GM21360 (cell line): ENCODE results near the gene KPNA4.
"Not testable (repeated sequence)": the region's sequence is repeated elsewhere in the genome, so short reads cannot be mapped to it uniquely, and the experiment has no call there.

Experiments used
- ATAC-seq: cut with Tn5 transposase; IDR thresholded peaks from one replicate; pipeline ENCODE4 v1.9.1; 2021; ENCODE audit warnings: mild to moderate bottlenecking, moderate library complexity; ENCODE audit not compliant: unreplicated experiment

KPNA4 gene

DNA sequence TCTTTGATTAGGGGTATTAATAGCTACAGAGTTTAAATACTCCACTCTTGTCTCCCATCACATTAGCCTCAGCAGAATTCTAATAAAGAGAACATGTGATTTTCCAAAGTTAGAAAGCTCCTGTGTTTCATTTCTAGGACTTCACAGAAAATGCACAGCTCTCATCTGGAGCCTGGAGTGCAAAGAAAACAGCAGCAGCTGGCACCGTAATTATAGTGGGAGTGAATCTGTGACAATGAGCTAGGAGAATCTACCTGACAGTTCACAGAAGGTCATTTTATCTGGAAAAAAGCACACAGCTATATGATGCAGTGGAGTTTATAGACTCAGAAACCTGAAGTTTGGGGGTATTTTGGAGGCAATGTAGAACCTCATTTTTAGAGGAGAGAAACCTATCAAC is 110.4 kb downstream of the KPNA4 start:
- no peak for ATAC-seq

DNA sequence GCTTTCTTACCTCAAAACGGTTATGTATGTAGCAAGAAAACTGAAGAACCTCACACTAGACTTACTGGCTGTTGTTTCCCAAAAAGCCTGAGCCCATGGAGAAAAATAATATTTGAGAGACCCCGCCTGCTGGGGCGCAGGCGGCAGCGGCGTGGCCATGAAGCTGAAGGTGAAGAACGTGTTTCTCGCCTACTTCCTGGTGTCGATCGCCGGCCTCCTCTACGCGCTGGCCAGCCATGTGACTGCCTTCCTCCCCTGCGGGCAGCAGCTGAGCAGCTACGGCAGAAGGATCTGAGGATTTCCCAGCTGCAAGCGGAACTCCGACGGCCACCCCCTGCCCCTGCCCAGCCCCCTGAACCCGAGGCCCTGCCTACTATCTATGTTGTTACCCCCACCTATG is 113.1 kb downstream of the KPNA4 start:
- not testable (repeated sequence) for ATAC-seq

DNA sequence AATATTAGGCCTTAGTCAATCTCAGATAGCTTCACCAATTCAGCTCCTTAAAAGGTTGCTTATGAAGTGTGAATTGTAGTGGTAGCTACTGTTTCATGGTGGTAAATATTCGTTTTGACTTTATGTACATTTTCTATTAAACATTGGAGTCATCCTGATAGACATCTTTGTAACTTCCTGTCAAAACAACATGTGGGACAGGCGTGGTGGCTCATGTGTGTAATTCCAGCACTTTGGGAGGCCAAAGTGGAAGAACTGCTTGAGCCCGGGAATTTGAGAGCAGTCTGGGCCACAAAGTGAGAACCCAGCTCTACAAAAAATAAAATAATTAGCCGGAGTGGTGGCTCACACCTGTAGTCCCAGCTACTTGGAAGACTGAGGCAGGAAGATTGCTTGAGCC is 113.8 kb downstream of the KPNA4 start:
- no peak for ATAC-seq

DNA sequence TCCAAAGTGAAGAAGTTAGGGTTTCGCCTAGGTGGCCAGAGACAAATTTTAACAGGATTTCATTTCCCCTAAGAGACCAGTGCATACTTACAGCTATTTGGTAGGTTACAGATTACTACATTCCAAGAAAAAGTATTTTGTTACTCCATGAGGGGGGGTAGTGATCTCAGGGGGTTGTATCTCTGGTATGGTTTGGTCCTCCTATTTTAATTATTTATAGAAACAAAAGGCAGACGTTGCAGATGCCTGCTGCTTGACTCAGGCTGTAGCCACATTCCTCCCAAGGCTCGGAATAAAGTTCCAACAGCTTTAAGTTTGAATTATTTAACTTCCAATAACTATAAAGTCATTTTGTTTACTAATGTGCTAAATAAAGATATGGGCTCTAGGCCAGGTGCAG is 114.5 kb downstream of the KPNA4 start:
- ATAC-seq: no peak

DNA sequence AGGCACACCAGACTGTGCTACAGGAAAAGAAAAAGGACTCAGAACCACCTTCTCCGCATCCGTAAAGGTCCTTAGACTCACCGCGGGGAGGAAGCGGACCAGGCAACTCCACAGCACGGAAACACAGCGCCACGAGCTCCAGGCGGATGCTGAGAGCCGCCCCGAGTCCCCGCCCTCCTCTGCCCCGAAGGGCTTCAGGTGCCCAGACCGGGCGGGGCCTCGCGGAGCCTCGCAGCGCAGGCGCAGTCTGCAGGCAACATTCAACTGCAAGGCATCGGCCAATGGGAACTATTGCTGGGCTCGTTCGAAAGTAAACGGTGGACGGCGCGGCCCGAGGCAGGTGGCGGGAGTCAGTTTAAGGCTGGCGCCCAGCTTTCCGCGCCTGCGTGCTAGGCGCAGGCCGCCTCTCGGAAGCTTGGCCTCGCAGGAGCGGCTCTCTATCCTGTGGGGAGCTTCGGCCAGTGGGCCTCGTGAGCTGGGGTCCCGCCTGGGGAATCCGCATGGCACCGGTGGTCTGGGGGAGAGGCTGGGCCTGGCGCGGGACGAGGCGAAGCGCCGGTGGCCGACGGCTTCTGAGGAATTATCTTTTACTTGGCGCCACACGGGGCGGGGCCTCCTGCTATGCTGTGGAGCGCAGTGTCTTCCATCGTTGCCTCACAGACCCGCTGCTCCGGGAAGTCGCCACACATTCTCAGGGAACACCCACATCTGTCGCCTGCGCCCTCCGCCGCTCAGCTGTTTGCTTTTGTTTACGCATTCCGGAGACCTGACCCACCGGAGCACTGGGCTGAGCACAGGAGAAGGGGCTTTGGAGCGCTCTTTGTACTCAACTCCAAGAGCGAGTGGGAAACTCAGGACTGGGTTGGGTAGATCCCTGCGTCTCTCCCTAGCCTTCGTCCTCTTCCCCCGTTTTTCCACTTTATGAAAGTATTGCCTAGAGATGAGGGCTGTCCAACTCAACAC is 115.5 kb downstream of the KPNA4 start, which contains the start of gene TRIM59:
Gene TRIM59 (minus strand): TSS at position 151 of the 963 bp plus-strand sequence. CDS start 10,603 bp downstream, outside the sequence.
- ATAC-seq: peak; percentile 96

DNA sequence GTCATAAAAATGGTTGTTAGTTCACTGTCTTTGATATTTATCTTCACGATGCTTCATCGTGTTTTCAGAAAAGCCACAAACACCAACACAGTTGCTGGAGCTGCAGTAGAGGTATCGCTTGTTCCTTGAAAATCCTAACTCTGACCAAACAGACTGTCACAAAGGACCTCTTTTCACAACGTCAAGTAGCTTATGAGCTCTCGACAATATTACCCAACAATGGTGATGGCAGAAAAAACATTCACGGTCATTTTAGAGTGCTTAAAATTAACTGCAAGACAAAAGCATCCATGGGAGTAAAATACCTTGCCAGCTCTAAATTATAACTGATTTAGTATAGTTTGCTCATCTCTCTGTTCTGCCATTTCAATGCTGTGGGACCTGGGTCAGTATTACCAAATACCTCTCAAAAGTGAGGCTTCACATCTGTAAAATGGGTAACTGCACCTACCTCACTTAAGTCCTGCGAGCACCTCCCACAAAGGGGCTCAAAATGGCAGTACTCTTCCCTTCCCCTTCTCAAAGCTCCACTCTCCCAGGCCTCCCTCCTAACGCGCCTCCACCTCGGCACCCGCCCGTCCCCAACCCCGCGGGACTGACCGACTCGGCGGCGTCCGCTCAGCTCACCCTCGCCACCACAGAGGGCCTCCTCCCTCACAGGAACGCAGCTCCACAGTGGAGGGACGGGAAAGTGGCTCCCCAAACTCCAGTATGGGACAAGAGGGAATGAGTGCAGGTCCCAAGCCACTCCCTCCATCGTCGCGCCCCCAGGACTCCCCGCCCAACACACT is 116.3 kb downstream of the KPNA4 start:
- ATAC-seq: peak; percentile 50

DNA sequence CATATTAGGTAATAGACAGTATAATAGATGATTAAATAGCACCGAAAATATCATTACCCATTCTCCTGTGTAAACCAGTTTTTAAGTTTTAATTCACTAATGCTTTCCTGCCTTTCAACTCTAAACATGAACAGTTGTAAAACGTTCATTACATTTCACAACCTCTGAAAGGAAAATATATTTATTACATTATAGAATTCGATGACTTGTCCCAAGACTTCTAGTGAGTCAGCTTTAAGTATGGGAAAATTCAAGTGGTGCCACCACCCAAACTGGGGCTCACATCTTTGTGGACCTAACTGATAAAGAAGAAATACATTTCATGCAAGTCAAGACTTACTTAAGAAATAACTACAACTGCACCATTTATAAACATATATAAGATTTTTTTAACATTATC is 117.8 kb downstream of the KPNA4 start:
- no peak for ATAC-seq

DNA sequence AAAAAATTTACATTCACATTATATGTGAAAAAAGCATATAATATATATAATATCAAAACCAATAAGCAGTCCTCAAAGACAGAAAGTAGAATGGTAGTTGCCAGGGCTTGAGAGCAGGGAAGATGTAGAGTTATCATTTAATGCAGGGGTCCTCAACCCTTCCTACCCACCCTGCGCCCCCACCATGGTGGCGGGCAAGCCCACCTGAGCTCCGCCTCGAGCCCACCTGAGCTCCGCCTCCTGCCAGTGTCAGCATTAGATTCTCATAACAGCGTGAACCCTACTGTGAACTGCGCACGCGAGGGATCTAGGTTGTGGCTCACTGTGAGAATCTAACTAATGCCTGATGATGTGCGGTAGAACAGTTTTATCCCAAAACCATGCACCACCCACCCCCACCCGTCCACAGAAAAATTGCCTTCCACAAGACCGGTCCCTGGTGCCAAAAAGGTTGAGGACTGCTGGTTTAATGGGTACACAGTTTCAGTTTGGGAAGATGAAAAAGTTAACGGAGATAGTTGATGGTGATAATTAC is 118.8 kb downstream of the KPNA4 start:
- ATAC-seq: no peak

DNA sequence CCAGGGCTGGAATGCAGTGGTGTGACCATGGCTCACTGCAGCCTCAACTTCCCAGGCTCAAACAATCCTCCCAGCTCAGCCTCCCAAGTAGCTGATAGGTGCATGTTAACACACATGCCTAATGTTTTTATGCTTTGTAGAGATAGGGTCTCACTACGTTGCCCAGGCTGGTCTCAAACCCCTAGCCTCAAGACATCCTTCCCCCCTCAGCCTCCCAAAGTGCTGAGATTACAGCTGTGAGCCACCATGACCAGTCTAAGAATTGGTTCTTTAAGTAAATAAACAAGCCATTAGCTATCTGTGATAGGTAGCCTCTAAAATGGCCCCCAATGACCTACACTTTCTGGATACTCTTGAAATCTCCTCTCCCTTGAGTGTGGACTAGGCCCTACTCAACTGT is 119.5 kb downstream of the KPNA4 start:
- ATAC-seq: no peak
